HUES64 (cell line): Measurements from ENCODE around the gene NR6A1.

ENCODE experiments used
- H3K27ac ChIP-seq: 2 replicates; pipeline ENCODE4 v1.7.0; 2013; ENCODE audit warnings: low read depth, low read length, inconsistent platforms
- H3K27me3 ChIP-seq: 2 replicates; pipeline ENCODE4 v1.6.1; 2013; ENCODE audit warnings: mild to moderate bottlenecking, low read length; ENCODE audit not compliant: insufficient read depth
- H3K36me3 ChIP-seq: 2 replicates; pipeline ENCODE4 v1.6.1; 2013; ENCODE audit warnings: mild to moderate bottlenecking, low read length; ENCODE audit not compliant: insufficient read depth
- H3K4me1 ChIP-seq: 2 replicates; pipeline ENCODE4 v1.6.1; 2013; ENCODE audit warnings: mild to moderate bottlenecking, low read length, moderate library complexity; ENCODE audit not compliant: insufficient read depth
- H3K4me3 ChIP-seq: 2 replicates; pipeline ENCODE4 v1.5.1; 2013; ENCODE audit warnings: mild to moderate bottlenecking, low read length, moderate library complexity
- H3K9ac ChIP-seq: 2 replicates; pipeline ENCODE4 v1.6.1; 2013; ENCODE audit warnings: mild to moderate bottlenecking, low read depth, low read length
- H3K9me3 ChIP-seq: 2 replicates; pipeline ENCODE4 v1.6.1; 2013; ENCODE audit warnings: low read depth, low read length; ENCODE audit not compliant: insufficient read depth
- WGBS: fragments of 150-250, 120-280 bp; methylation state at CpG from one replicate; pipeline ENCODE4 v1.1.7; 2013; ENCODE audit warnings: missing lambda C conversion rate; 5-methylcytosine and 5-hydroxymethylcytosine counted together

Gene NR6A1

DNA sequence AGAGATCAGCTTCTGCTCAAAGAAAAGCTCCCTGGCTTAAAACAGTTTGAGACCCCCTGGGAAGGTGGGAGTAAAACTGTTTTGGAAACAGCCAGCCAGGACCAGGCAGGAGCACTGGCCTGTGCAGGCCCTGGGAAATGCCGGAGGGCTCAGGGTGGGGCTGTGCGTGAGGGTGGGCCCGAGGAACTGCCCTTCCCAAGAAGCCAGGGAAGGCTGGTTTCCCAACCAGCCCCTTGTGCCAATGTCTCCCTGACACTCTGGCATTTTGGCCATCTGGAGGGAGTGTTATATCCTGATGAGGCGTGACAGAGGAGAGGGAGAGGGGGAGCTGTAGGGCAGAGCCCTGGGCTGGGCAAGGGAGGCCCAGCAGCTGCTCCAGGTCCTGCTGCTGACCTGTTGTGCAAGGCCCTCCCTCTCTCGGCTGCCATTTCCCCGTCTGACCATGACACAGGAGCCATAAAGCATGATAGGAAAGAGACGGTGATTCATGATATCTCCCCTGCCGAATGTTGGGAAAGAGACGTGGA, 22.0 kb upstream of the NR6A1 start:
- Histone ChIP-seq H3K4me3 (no peak overlapping the region), H3K9me3 (no peaks in the 10 kb centered on the region), H3K9ac (no peak overlapping the region), H3K27ac (peak overlapping the region; percentile 40; the same call in 1 of the 2 replicates), H3K27me3 (no peaks in the 10 kb centered on the region), H3K4me1 (no peaks in the 10 kb centered on the region), H3K36me3 (no peaks in the 10 kb centered on the region)
- 81% methylated on average over 9 of the region's 9 CpGs for WGBS

- no peaks in the 10 kb centered on the region for H3K9me3 ChIP-seq
- no peaks in the 10 kb centered on the region for H3K27me3 ChIP-seq
- H3K4me1 ChIP-seq, result no peaks in the 10 kb centered on the region
- no peak overlapping the region for H3K9ac ChIP-seq
- WGBS, result 73% methylated on average over 8 of the region's 8 CpGs
- no peaks in the 10 kb centered on the region for H3K36me3 ChIP-seq
- H3K27ac ChIP-seq, result peak overlapping the region; percentile 40; the same call in 1 of the 2 replicates
- H3K4me3 ChIP-seq, result no peak overlapping the region
Measured at GRCh38 chr9:124792257-124793014, 21.3 kb upstream of the NR6A1 start.

GRCh38 chr9:124790801-124791505, 19.8 kb upstream of the NR6A1 start:
- Histone ChIP-seq H3K4me3 (no peak overlapping the region), H3K27me3 (no peaks in the 10 kb centered on the region), H3K9me3 (no peaks in the 10 kb centered on the region), H3K9ac (no peak overlapping the region), H3K36me3 (no peaks in the 10 kb centered on the region), H3K4me1 (no peaks in the 10 kb centered on the region), H3K27ac (no peak overlapping the region)
- WGBS, result 92% methylated on average over 3 of the region's 5 CpGs

- Histone ChIP-seq H3K27ac (no peak overlapping the region), H3K4me1 (no peaks in the 10 kb centered on the region), H3K36me3 (no peaks in the 10 kb centered on the region), H3K9me3 (no peaks in the 10 kb centered on the region), H3K4me3 (no peak overlapping the region), H3K27me3 (no peaks in the 10 kb centered on the region), H3K9ac (no peak overlapping the region)
- 92% methylated on average over 8 of the region's 8 CpGs for WGBS
Measured at GRCh38 chr9:124790301-124790700, 19.2 kb upstream of the NR6A1 start.

DNA sequence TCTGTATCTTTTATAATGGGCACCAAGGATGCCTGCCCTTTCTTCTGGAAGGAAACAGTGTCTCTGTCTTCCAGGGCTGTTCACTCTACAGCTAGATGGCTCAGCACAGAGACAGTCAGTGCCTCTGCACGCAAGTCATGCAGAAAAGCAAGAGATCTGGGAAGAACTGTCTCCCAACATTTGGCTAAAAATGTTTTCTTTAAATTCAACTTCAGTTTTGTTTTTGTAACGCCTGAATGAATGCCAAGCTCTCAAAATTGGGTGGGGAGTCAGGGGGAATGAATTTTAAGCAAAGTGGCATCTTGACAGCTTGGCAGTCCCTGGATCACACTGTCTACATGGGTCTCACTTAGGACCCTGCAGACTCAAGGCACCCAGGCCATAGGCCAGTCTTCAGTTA, 18.4 kb upstream of the NR6A1 start:
- Histone ChIP-seq H3K9ac (no peak overlapping the region), H3K4me3 (no peak overlapping the region), H3K27me3 (no peaks in the 10 kb centered on the region), H3K9me3 (no peaks in the 10 kb centered on the region), H3K36me3 (no peaks in the 10 kb centered on the region), H3K4me1 (no peaks in the 10 kb centered on the region), H3K27ac (no peak overlapping the region)
- WGBS, result 82% methylated on average over 2 of the region's 2 CpGs

GRCh38 chr9:124788542-124789217, 17.6 kb upstream of the NR6A1 start:
- Histone ChIP-seq H3K4me1 (no peaks in the 10 kb centered on the region), H3K36me3 (no peaks in the 10 kb centered on the region), H3K27ac (no peak overlapping the region), H3K27me3 (no peaks in the 10 kb centered on the region), H3K9me3 (no peaks in the 10 kb centered on the region), H3K4me3 (no peak overlapping the region), H3K9ac (no peak overlapping the region)
- WGBS, result 100% methylated on average over 2 of the region's 3 CpGs

DNA sequence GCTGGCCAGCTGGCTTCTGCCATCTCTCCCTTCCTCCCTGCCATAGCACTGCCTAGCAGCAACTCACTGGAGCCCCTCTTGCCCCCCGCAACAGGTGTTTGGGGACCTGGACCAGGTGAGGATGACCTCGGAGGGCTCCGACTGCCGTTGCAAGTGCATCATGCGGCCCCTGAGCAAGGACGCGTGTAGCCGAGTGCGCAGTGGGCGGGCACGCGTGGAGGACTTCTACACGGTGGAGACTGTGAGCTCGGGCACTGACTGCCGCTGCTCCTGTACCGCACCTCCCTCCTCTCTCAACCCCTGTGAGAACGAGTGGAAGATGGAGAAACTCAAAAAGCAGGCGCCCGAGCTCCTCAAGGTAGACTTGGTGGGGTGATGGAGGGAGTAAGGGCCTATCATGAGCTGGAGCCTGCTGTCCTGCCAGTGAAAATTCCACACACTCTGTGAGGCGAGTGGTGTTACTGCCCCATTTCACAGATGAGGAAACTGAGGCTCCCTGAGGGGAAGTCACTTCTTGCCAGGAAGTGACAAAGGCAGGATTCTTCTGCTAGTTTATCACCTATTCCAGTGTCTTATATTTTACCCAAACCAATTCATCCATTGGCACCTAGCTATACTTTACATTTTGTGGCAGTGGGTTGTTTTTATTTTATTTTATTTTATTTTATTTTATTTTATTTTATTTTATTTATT, 15.9 kb upstream of the NR6A1 start:
- Histone ChIP-seq H3K27ac (no peak overlapping the region), H3K9me3 (no peaks in the 10 kb centered on the region), H3K36me3 (no peaks in the 10 kb centered on the region), H3K9ac (no peak overlapping the region), H3K4me3 (no peak overlapping the region), H3K27me3 (no peaks in the 10 kb centered on the region), H3K4me1 (no peaks in the 10 kb centered on the region)
- 97% methylated on average over 20 of the region's 20 CpGs for WGBS

DNA sequence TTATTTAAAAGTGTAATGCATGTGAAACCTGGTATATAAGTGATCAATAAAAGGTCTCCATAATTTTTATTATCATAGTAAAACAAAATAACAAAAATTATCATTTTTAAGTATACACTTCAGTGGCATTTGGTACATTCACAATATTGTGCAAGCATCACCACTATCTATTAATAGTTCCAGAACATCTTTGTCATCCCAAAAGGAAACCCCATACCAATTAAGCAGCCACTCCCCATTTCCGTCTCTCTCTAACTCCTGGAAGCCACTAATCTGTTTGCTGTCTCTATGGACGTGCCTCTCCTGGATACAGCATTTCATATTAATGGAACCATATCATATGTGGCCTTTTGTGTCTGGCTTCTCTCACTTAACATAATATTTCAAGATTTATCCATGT, 13.4 kb upstream of the NR6A1 start:
- Histone ChIP-seq H3K27ac (no peak overlapping the region), H3K4me1 (peaks cover 9% of the 10 kb centered on the region), H3K9ac (no peak overlapping the region), H3K4me3 (no peak overlapping the region), H3K27me3 (no peaks in the 10 kb centered on the region), H3K9me3 (no peaks in the 10 kb centered on the region), H3K36me3 (no peaks in the 10 kb centered on the region)
- WGBS, result 96% methylated on average over 2 of the region's 2 CpGs

DNA sequence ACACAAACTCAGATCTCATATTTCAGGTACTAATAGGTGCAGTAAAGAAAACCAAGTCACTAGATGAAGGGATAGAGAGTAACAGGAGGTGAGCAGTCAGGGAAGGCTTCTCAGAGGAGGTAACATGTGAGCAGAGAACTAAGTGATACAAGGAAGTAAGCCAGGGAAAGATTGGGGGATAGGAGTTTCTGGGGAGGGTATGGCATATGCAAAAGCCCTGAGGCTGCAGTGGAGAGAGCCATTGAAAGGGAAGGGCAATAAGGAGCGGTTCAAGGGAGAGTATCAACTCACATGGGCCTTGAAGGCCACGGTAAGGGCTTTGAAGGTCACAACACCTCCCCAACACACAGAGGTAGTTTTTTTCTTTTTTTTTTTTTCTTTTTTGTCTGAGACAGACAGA, 12.7 kb upstream of the NR6A1 start:
- H3K27me3 ChIP-seq, result no peaks in the 10 kb centered on the region
- whole genome bisulfite sequencing, result 100% methylated on average over 1 of the region's 2 CpGs
- no peak overlapping the region for H3K27ac ChIP-seq
- H3K36me3 ChIP-seq, result no peaks in the 10 kb centered on the region
- H3K4me3 ChIP-seq, result no peak overlapping the region
- H3K9ac ChIP-seq, result no peak overlapping the region
- peaks cover 13% of the 10 kb centered on the region for H3K4me1 ChIP-seq
- H3K9me3 ChIP-seq, result no peaks in the 10 kb centered on the region

GRCh38 chr9:124782661-124783574, 11.8 kb upstream of the NR6A1 start:
- H3K36me3 ChIP-seq, result no peaks in the 10 kb centered on the region
- H3K4me3 ChIP-seq, result no peak overlapping the region
- H3K9ac ChIP-seq, result no peak overlapping the region
- 83% methylated on average over 10 of the region's 13 CpGs for WGBS
- H3K27ac ChIP-seq, result no peak overlapping the region
- peaks cover under 1% of the 10 kb centered on the region; the same call in 1 of the 2 replicates for H3K27me3 ChIP-seq
- H3K9me3 ChIP-seq, result no peaks in the 10 kb centered on the region
- peaks cover 15% of the 10 kb centered on the region for H3K4me1 ChIP-seq
